HG02943 (cell line): ENCODE data around the gene TAF1C.

ENCODE experiments used
- ATAC-seq: cut with Tn5 transposase; IDR thresholded peaks from one replicate; pipeline ENCODE4 v1.9.1; 2021; ENCODE audit warnings: mild to moderate bottlenecking, low read depth, moderate library complexity; ENCODE audit not compliant: unreplicated experiment

Gene TAF1C

GRCh38 chr16:84136331-84137125, 50.3 kb downstream of the TAF1C start:
- no peak for ATAC-seq

GRCh38 chr16:84132527-84133285, 54.2 kb downstream of the TAF1C start:
- no peak for ATAC-seq

DNA sequence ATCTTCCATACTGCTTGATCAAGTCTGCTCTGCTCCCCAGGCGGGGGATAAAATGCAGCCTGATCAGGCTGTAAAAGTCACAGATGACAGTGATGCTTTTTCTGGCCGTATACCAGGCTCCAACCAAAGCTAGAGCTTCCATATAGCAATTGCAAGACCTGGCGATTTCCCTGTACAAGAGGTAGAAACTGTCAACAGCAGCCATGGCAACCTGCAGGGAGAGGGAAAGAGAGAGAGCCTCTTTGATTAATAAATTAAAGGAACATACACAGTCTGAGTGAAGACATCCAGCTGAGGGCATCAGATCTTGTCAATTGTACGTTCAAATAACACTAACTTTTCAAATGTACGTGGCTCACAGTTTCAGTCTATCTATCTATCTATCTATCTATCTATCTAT, 55.7 kb downstream of the TAF1C start:
- no peak for ATAC-seq
